GM23338 (cell line): ENCODE results near the gene CCDC9B. TPM values are rescaled to one million over a fixed set of nuclear protein-coding genes. Genes with fewer than 3 reads are reported as not detected.

ENCODE experiments used
- ATAC-seq: fragments of 200-7000 bp; cut with Tn5 transposase; 3 replicates; pipeline ENCODE4 v1.9.1; 2020
- DNase-seq: peaks from one replicate; pipeline ENCODE4 v3.0.0-alpha.2; 2015; ENCODE audit warnings: low spot score
- H2AFZ ChIP-seq: fragments of 200-600 bp; sonication (generic); 2 replicates; pipeline ENCODE4 v1.8.0; 2016; ENCODE audit warnings: antibody characterized with exemption, mild to moderate bottlenecking, moderate library complexity
- H3F3A ChIP-seq: fragments of 200-600 bp; sonication (generic); replicated peaks from 2 replicates; pipeline ENCODE4 v1.8.0; 2017; ENCODE audit warnings: antibody characterized with exemption, mixed run types, low read depth
- H3K27ac ChIP-seq: fragments of 200-600 bp; sonication (generic); 2 replicates; pipeline ENCODE4 v1.6.1; 2016; ENCODE audit warnings: low read depth
- H3K27me3 ChIP-seq: fragments of 200-600 bp; sonication (generic); 2 replicates; pipeline ENCODE4 v1.8.0; 2016; ENCODE audit warnings: mild to moderate bottlenecking, mixed run types, moderate library complexity; ENCODE audit not compliant: insufficient read depth
- H3K36me3 ChIP-seq: fragments of 200-600 bp; sonication (generic); 2 replicates; pipeline ENCODE4 v1.8.0; 2016; ENCODE audit warnings: mild to moderate bottlenecking; ENCODE audit not compliant: insufficient read depth
- H3K4me1 ChIP-seq: fragments of 200-600 bp; sonication (generic); 2 replicates; pipeline ENCODE4 v1.8.0; 2016; ENCODE audit warnings: mild to moderate bottlenecking, moderate library complexity; ENCODE audit not compliant: insufficient read depth
- H3K4me2 ChIP-seq: fragments of 200-600 bp; sonication (generic); 2 replicates; pipeline ENCODE4 v1.7.1; 2017; ENCODE audit warnings: mixed run types
- H3K4me3 ChIP-seq: fragments of 200-600 bp; sonication (generic); 2 replicates; pipeline ENCODE4 v1.6.1; 2016; ENCODE audit warnings: mixed run types
- H3K79me2 ChIP-seq: fragments of 200-600 bp; sonication (generic); replicated peaks from 2 replicates; pipeline ENCODE4 v1.8.0; 2017; ENCODE audit warnings: mild to moderate bottlenecking; ENCODE audit not compliant: insufficient read depth
- H3K9me2 ChIP-seq: fragments of 200-600 bp; sonication (generic); 2 replicates; pipeline ENCODE4 v1.8.0; 2017; ENCODE audit not compliant: insufficient read depth
- H4K20me1 ChIP-seq: fragments of 200-600 bp; sonication (generic); replicated peaks from 2 replicates; pipeline ENCODE4 v1.8.0; 2017; ENCODE audit warnings: mild to moderate bottlenecking; ENCODE audit not compliant: insufficient read depth
- H3K27ac Mint-ChIP-seq: 2 replicates; pipeline ENCODE4 v1.8.0; 2020; ENCODE audit warnings: inconsistent platforms, mild to moderate bottlenecking, moderate library complexity, mixed read lengths
- H3K27me3 Mint-ChIP-seq: 3 replicates; pipeline ENCODE4 v1.8.0; 2022; ENCODE audit warnings: low read depth, mild to moderate bottlenecking, moderate library complexity, mixed read lengths, inconsistent platforms; ENCODE audit not compliant: insufficient read depth, poor library complexity
- H3K36me3 Mint-ChIP-seq: 3 replicates; pipeline ENCODE4 v1.8.0; 2021; ENCODE audit warnings: low read depth, mild to moderate bottlenecking, inconsistent platforms, moderate library complexity, mixed read lengths
- H3K4me1 Mint-ChIP-seq: 3 replicates; pipeline ENCODE4 v1.8.0; 2020; ENCODE audit warnings: mild to moderate bottlenecking, inconsistent platforms, mixed read lengths
- H3K4me3 Mint-ChIP-seq: 3 replicates; pipeline ENCODE4 v1.8.0; 2021; ENCODE audit warnings: moderate library complexity, mild to moderate bottlenecking, inconsistent platforms, mixed read lengths
- H3K9me3 Mint-ChIP-seq: 3 replicates; pipeline ENCODE4 v1.8.0; 2020; ENCODE audit warnings: moderate library complexity, mild to moderate bottlenecking, inconsistent platforms, mixed read lengths
- CREB1 ChIP-seq: fragments of 250-450 bp; sonication (Bioruptor Pico); IDR thresholded peaks from 2 replicates; pipeline ENCODE4 v1.5.0; 2020; ENCODE audit warnings: low read depth, mild to moderate bottlenecking, moderate library complexity
- CTCF ChIP-seq, 2 experiments: fragments of 200-600 bp in 1 of 2; sonication (generic) in 1 of 2; conservative IDR thresholded peaks; 2 replicates each; pipeline versions ENCODE4 v1.5.1 to v1.6.1; 2016 to 2017; ENCODE audit warnings: antibody characterized with exemption in 2 of 2, low read depth in 2 of 2, mild to moderate bottlenecking in 2 of 2, moderate library complexity in 1 of 2
- ETS1 ChIP-seq: IDR thresholded peaks from 2 replicates; pipeline ENCODE4 v1.6.1; 2016; ENCODE audit warnings: antibody characterized with exemption
- EZH2 ChIP-seq: fragments of 200-600 bp; sonication (generic); IDR thresholded peaks from one replicate; pipeline ENCODE4 v1.8.0; 2017; ENCODE audit warnings: antibody characterized with exemption, mild to moderate bottlenecking, low read depth; ENCODE audit not compliant: unreplicated experiment
- EZH2phosphoT487 ChIP-seq: fragments of 200-600 bp; sonication (generic); IDR thresholded peaks from one replicate; pipeline ENCODE4 v1.8.1; 2018; ENCODE audit warnings: antibody characterized with exemption; ENCODE audit not compliant: unreplicated experiment
- JUNB ChIP-seq: IDR thresholded peaks from one replicate; pipeline ENCODE4 v1.6.1; 2016; ENCODE audit warnings: antibody characterized with exemption; ENCODE audit not compliant: unreplicated experiment
- NANOG ChIP-seq: IDR thresholded peaks from 2 replicates; pipeline ENCODE4 v1.6.1; 2016; ENCODE audit warnings: antibody characterized with exemption, borderline replicate concordance
- POLR2AphosphoS5 ChIP-seq: IDR thresholded peaks from 2 replicates; pipeline ENCODE4 v1.6.1; 2016; ENCODE audit warnings: antibody characterized with exemption, low read depth
- REST ChIP-seq: IDR thresholded peaks from one replicate; pipeline ENCODE4 v1.6.1; 2018; ENCODE audit warnings: antibody characterized with exemption; ENCODE audit not compliant: unreplicated experiment
- STAT1 ChIP-seq: IDR thresholded peaks from one replicate; pipeline ENCODE4 v1.6.1; 2016; ENCODE audit warnings: antibody characterized with exemption; ENCODE audit not compliant: unreplicated experiment
- ZNF114 ChIP-seq: fragments of 250-450 bp; sonication (Bioruptor Pico); IDR thresholded peaks from 2 replicates; pipeline ENCODE4 v1.5.0; 2020; ENCODE audit warnings: mild to moderate bottlenecking, moderate library complexity
- ZNF331 ChIP-seq: fragments of 250-450 bp; sonication (Bioruptor Pico); IDR thresholded peaks from 2 replicates; pipeline ENCODE4 v1.5.0; 2020; ENCODE audit warnings: low read depth, mild to moderate bottlenecking, moderate library complexity
- ZNF462 ChIP-seq: fragments of 250-450 bp; sonication (Bioruptor Pico); IDR thresholded peaks from 2 replicates; pipeline ENCODE4 v1.5.0; 2020; ENCODE audit warnings: mild to moderate bottlenecking, moderate library complexity
- polyA plus RNA-seq: library from polyadenylated mRNA; unstranded; fragments of >200 nt; fragmentation: Nextera tagmentation; extraction: Ambion mirVana; gene quantifications from 2 replicates; pipeline ENCODE4 v1.2.1, GENCODE V29; 2016
- total RNA-seq: library from RNA; depleted of rRNA; stranded (reverse); fragments of >200 nt; shearing (Covaris generic); gene quantifications from 2 replicates; pipeline ENCODE4 v1.2.3, GENCODE V29; 2014

The CCDC9B gene
- total and polyA plus RNA-seq, 2 experiments from 2014 or later: 0.18 to 0.97 TPM

- TF ChIP-seq STAT1: no peak
- no peak for TF ChIP-seq JUNB
- no peak for TF ChIP-seq ZNF331 (CRISPR knock-in tag)
- no peak for TF ChIP-seq POLR2AphosphoS5
- TF ChIP-seq EZH2phosphoT487: no peak
Observed at GRCh38 chr15:40306908-40307307, 33.8 kb downstream of the CCDC9B start (continued).

GRCh38 chr15:40306371-40306770 is 34.4 kb downstream of the CCDC9B start:
- peaks cover 39% of the 10 kb centered on the region for H3K4me1 Mint-ChIP-seq
- peaks cover 29% of the 10 kb centered on the region for H3K27me3 Mint-ChIP-seq

More at GRCh38 chr15:40306371-40306770, 34.4 kb downstream of the CCDC9B start:
- ATAC-seq: no peak
- H3K4me2 ChIP-seq: no peak overlapping the region
- Mint-ChIP-seq H3K27ac (no peak overlapping the region), H3K4me3 (no peak overlapping the region; the same call in 2 of the 3 replicates), H3K36me3 (no peaks in the 10 kb centered on the region), H3K9me3 (no peaks in the 10 kb centered on the region; the same call in 2 of the 3 replicates)
- DNase-seq: no peak
- TF ChIP-seq CREB1 (CRISPR knock-in tag) (no peak), REST (no peak), ZNF331 (CRISPR knock-in tag) (no peak), ETS1 (no peak), ZNF462 (CRISPR knock-in tag) (no peak), JUNB (no peak), EZH2phosphoT487 (no peak), EZH2 (no peak), NANOG (no peak), STAT1 (no peak), CTCF (conservative IDR thresholded peaks at IDR 0.05; ENCODE audit: low read depth in 2 of 2) (no peak), ZNF114 (CRISPR knock-in tag) (no peak), POLR2AphosphoS5 (no peak)
- H3K36me3 ChIP-seq: no peaks in the 10 kb centered on the region
- H3K27ac ChIP-seq: no peak overlapping the region
- H3K4me1 ChIP-seq: peaks cover 33% of the 10 kb centered on the region
- H3K4me3 ChIP-seq: no peak overlapping the region
- H3F3A ChIP-seq: 0 out of 2 replicates have a peak, but pooled peaks cover 5% of the 10 kb centered on the region
- H3K9me2 ChIP-seq: no peaks in the 10 kb centered on the region
- H2AFZ ChIP-seq: no peak overlapping the region
- no peaks in the 10 kb centered on the region for H4K20me1 ChIP-seq
- H3K27me3 ChIP-seq: peaks cover 3% of the 10 kb centered on the region; the same call in 1 of the 2 replicates
- H3K79me2 ChIP-seq: no peaks in the 10 kb centered on the region
